Heart right ventricle (tissue), 16 donors: ENCODE results near the gene PTPN4. TPM values are rescaled to one million over a fixed set of nuclear protein-coding genes. Genes with fewer than 3 reads are reported as not detected.

Source experiments
- ATAC-seq, 8 donors: fragments of 200-7000 bp; cut with Tn5 transposase; one replicate each; pipeline ENCODE4 v1.9.1; 2020; ENCODE audit warnings: mild to moderate bottlenecking in 8 of 8, moderate library complexity in 8 of 8, moderate number of reproducible peaks in 1 of 8
- DNase-seq, 2 donors: peaks; one replicate each; pipeline ENCODE4 v3.0.0-alpha.2; 2020
- H3K27ac ChIP-seq, 10 donors: fragments of 200-600 bp; sonication (generic) in 2 of 10; one replicate each; pipeline versions ENCODE4 v1.5.0 to v1.8.0; 2020 to 2022; ENCODE audit warnings: mild to moderate bottlenecking in 3 of 10
- H3K27me3 ChIP-seq, 7 donors: fragments of 200-600 bp; one replicate each; pipeline ENCODE4 v1.8.0; 2021 to 2022; ENCODE audit warnings: mild to moderate bottlenecking in 2 of 7
- H3K36me3 ChIP-seq, 9 donors: fragments of 200-600 bp; sonication (generic) in 1 of 9; one replicate each; pipeline versions ENCODE4 v1.5.0 to v1.8.0; 2020 to 2022; ENCODE audit warnings: mild to moderate bottlenecking in 2 of 9
- H3K4me1 ChIP-seq, 9 donors: fragments of 200-600 bp; sonication (generic) in 1 of 9; one replicate each; pipeline versions ENCODE4 v1.5.0 to v1.8.0; 2020 to 2022; ENCODE audit warnings: mild to moderate bottlenecking in 4 of 9
- H3K4me3 ChIP-seq, 10 donors: fragments of 200-600 bp; sonication (generic) in 2 of 10; one replicate each; pipeline versions ENCODE4 v1.5.0 to v1.8.0; 2020 to 2022; ENCODE audit warnings: mild to moderate bottlenecking in 7 of 10, moderate library complexity in 2 of 10
- H3K9me3 ChIP-seq, 11 donors: fragments of 200-600 bp in 10 of 11; sonication (generic) in 2 of 11; one replicate each; pipeline versions ENCODE4 v1.5.0 to v1.8.0; 2013 to 2022; ENCODE audit warnings: mild to moderate bottlenecking in 2 of 11, control low read depth in 1 of 11, moderate library complexity in 1 of 11
- CTCF ChIP-seq, 9 donors: fragments of 200-600 bp; sonication (generic) in 2 of 9; IDR thresholded peaks; one replicate each; pipeline versions ENCODE4 v1.5.0 to v1.8.0; 2021 to 2022; ENCODE audit warnings: antibody characterized with exemption in 9 of 9, mild to moderate bottlenecking in 5 of 9, moderate library complexity in 1 of 9
- WGBS, 2 donors: extraction: QIAGEN DNeasy Blood & Tissue Kit; methylation state at CpG; one replicate each; pipeline ENCODE4 v1.1.7; 2013; ENCODE audit warnings: inconsistent platforms in 1 of 2; 5-methylcytosine and 5-hydroxymethylcytosine counted together
- intact Hi-C, 10 donors: fragments of 100-400 bp; cut with DNase I; formaldehyde crosslinking; loops; one replicate each; pipeline versions ENCODE4 v1.11.1 to v1.14.2; 2022
- polyA plus RNA-seq, 2 donors: library from polyadenylated mRNA; stranded (reverse); fragments of 200-250 nt; gene quantifications; one replicate each; pipeline ENCODE4 v1.2.3, GENCODE V29; 2013
- total RNA-seq, 10 donors: library from RNA; stranded (reverse); fragmentation: NEBNext Ultra II Directional in 3 of 10; extraction: Animal tissue kit (Norgen Biotek cat#: 25700) in 3 of 10; gene quantifications; one replicate each; pipeline versions ENCODE4 v1.2.1 to v1.2.4, GENCODE V29; 2021 to 2023
- donor health status: Arrhythmogenic right ventricular cardiomyopathy.
- donor health status: ischemic (EF 13 %, LVEDD 7.1; RV severe dilation, severe dysfunction).
- donor health status: healthy with polysubstance abuse.
- donor health status: DM: no; HTN: yes; CAD: no.
- donor health status: DM: no; HTN: no; CAD: no.
- donor health status: ischemic (EF 25% LVEDD 6.9; RV normal size, moderate dysfunction).
- donor health status: ischemic (EF 25% LVEDD 5.7; RV mildly dilated, moderate dysfunction).
- donor health status: healthy.
- donor health status: DM: yes; HTN: yes; CAD: no.
- donor health status: Ischemic cardiomyopathy.
- donor health status: ischemic (EF 35%, LVEDD 5.7; RV mildly dilated, moderate dysfunction).
- donor health status: nonischemic (EF 11% LVEDD 7.7; RV severe dilation, severe dysfunction).
- donor health status: DM: yes; HTN: yes; CAD: no.
- donor health status: PGD.
- donor health status: ischemic (EF 29% LVEDD 5.4; RV normal size, mild dysfunction).
- donor health status: nonischemic (EF 23%, LVEDD 6.1; RV moderate dilation, normal function).

The PTPN4 gene
- total and polyA plus RNA-seq, 12 donors = 2.5 to 56.1 (median 44.7) TPM

- Histone ChIP-seq H3K27ac (no peak overlapping the region), H3K4me1 (peaks cover 0 to 30% (median 16%) of the 10 kb centered on the region in 9 donors), H3K27me3 (no peaks in the 10 kb centered on the region), H3K9me3 (no peaks in the 10 kb centered on the region), H3K36me3 (peaks cover 0 to 13% (median 0%) of the 10 kb centered on the region in 9 donors), H3K4me3 (no peak overlapping the region)
- DNase-seq (no peak), ATAC-seq (no peak)
- no peak for TF ChIP-seq CTCF (IDR thresholded peaks at IDR 0.05)
- intact Hi-C loops = no loop called here
- WGBS, 2 donors = 73 to 76% methylated on average over 3 of the region's 3 CpGs
Observed at GRCh38 chr2:119864318-119864717, 104.6 kb downstream of the PTPN4 start.

- no peak for TF ChIP-seq CTCF (IDR thresholded peaks at IDR 0.05)
- intact Hi-C loops = no loop called here
- Histone ChIP-seq H3K27me3 (no peaks in the 10 kb centered on the region), H3K27ac (no peak overlapping the region), H3K9me3 (no peaks in the 10 kb centered on the region), H3K4me1 (peaks cover 0 to 4% (median 0%) of the 10 kb centered on the region in 9 donors), H3K36me3 (no peaks in the 10 kb centered on the region), H3K4me3 (no peak overlapping the region)
- ATAC-seq (no peak), DNase-seq (no peak)
- WGBS, 2 donors = 79 to 80% methylated on average over 3 of the region's 3 CpGs
Observed at GRCh38 chr2:119871725-119872124, 112.0 kb downstream of the PTPN4 start.

GRCh38 chr2:119873350-119874315, 113.9 kb downstream of the PTPN4 start:
- intact Hi-C loops = no loop called here
- 68 to 73% methylated on average over 4 of the region's 4 CpGs for WGBS, 2 donors
- TF ChIP-seq CTCF (IDR thresholded peaks at IDR 0.05) = no peak
- H3K9me3 ChIP-seq = no peaks in the 10 kb centered on the region
- ATAC-seq (peak in 2 of 8 donors; percentile 37 to 61), DNase-seq (no peak)
- no peak overlapping the region for H3K27ac ChIP-seq
- no peaks in the 10 kb centered on the region for H3K36me3 ChIP-seq
- H3K27me3 ChIP-seq = no peaks in the 10 kb centered on the region
- no peak overlapping the region for H3K4me3 ChIP-seq
- peaks cover 0 to 4% (median 0%) of the 10 kb centered on the region in 9 donors for H3K4me1 ChIP-seq

- peaks cover 0 to 3% (median 0%) of the 10 kb centered on the region in 9 donors for H3K4me1 ChIP-seq
- no peak for TF ChIP-seq CTCF (IDR thresholded peaks at IDR 0.05)
- no peaks in the 10 kb centered on the region for H3K27me3 ChIP-seq
- no peaks in the 10 kb centered on the region for H3K9me3 ChIP-seq
- peaks cover 0 to 25% (median 5%) of the 10 kb centered on the region in 9 donors for H3K36me3 ChIP-seq
- H3K4me3 ChIP-seq = no peak overlapping the region
- no peak for DNase-seq
- ATAC-seq = no peak
- intact Hi-C loops = no loop called here
- H3K27ac ChIP-seq = no peak overlapping the region
Observed at GRCh38 chr2:119879502-119879901, 119.8 kb downstream of the PTPN4 start.
